Measurements from ENCODE around the gene DNAH12. TPM values are rescaled to one million over a fixed set of nuclear protein-coding genes. Genes with fewer than 3 reads are reported as not detected.

The DNAH12 gene
- total and polyA plus RNA-seq, 2 of the 4 experiments (the other 2 are of a cell fraction): under 0.01 to 0.02 TPM

DNA sequence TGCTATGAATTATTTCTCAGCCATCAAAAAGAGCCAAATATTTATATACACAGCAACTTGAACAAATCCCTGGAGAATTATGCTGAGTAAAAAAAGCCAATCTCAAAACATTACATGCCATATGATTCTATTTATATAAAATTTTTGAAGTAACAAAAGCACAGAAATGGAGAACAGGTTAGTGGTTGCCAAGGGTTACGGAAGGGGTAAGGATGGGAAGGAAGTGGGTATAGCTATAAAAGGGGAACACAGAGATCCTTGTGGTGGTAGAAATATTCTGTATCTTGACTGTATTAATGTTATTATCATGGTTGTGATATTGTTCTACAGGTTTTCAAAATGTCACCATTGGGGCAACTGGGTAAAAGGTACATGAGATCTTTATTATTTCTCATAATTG, 189.4 kb downstream of the DNAH12 start:
- Histone ChIP-seq H4K5ac (ENCODE audit: low read depth, low read length) (no peak overlapping the region), H3K9me1 (ENCODE audit: insufficient read depth, low read length) (no peaks in the 10 kb centered on the region), H3K4ac (ENCODE audit: low read depth, low read length) (no peak overlapping the region), H3K4me1 (ENCODE audit: control insufficient read depth, insufficient read depth, low read length) (no peaks in the 10 kb centered on the region), H4K20me1 (ENCODE audit: insufficient read depth, low read length) (no peaks in the 10 kb centered on the region), H2BK5ac (ENCODE audit: low read depth, low read length, poor library complexity, severe bottlenecking) (no peak overlapping the region), H3K56ac (ENCODE audit: extremely low read depth, insufficient read depth, low read length) (no peak overlapping the region), H3K9me3 (ENCODE audit: control insufficient read depth, insufficient read depth, low read length) (no peaks in the 10 kb centered on the region), H3K4me2 (ENCODE audit: low read depth, low read length) (no peak overlapping the region), H3K27me3 (ENCODE audit: control insufficient read depth, insufficient read depth, low read length) (no peaks in the 10 kb centered on the region), H4K91ac (ENCODE audit: insufficient read depth, low read depth, low read length) (no peak overlapping the region), H4K8ac (ENCODE audit: low read depth in 2 of 2, low read length in 2 of 2) (no peak overlapping the region), H3K27ac (ENCODE audit: insufficient read depth, low read length) (no peak overlapping the region), H3K23ac (ENCODE audit: low read depth, low read length) (no peak overlapping the region), H3K9ac (ENCODE audit: low read depth, low read length) (no peak overlapping the region), H3K18ac (ENCODE audit: low read depth, low read length) (no peak overlapping the region), H3K79me1 (ENCODE audit: low read depth in 1 of 2, low read length in 2 of 2) (no peaks in the 10 kb centered on the region), H2BK15ac (ENCODE audit: low read depth, low read length) (no peak overlapping the region), H2BK20ac (ENCODE audit: low read depth, low read length) (no peak overlapping the region), H2AFZ (replicated peaks; ENCODE audit: low read length, poor library complexity) (no peak overlapping the region), H3K14ac (replicated peaks; ENCODE audit: low read depth, low read length) (no peak overlapping the region), H3K36me3 (ENCODE audit: control insufficient read depth, insufficient read depth, low read length) (no peaks in the 10 kb centered on the region), H2AK9ac (replicated peaks; ENCODE audit: low read depth, low read length, poor library complexity) (no peak overlapping the region), H2BK120ac (ENCODE audit: low read depth, low read length) (no peak overlapping the region), H2AK5ac (ENCODE audit: low read depth, low read length) (no peak overlapping the region), H3K4me3 (ENCODE audit: insufficient read depth, low read depth, low read length) (no peak overlapping the region)
- no TSS peak for BruUV-seq (replicated peaks)
- dilution Hi-C loops (cut with HindIII; ENCODE audit: low sequenced_read_pairs, unreplicated experiment): no loop called here
- TF ChIP-seq, protein P1, sequence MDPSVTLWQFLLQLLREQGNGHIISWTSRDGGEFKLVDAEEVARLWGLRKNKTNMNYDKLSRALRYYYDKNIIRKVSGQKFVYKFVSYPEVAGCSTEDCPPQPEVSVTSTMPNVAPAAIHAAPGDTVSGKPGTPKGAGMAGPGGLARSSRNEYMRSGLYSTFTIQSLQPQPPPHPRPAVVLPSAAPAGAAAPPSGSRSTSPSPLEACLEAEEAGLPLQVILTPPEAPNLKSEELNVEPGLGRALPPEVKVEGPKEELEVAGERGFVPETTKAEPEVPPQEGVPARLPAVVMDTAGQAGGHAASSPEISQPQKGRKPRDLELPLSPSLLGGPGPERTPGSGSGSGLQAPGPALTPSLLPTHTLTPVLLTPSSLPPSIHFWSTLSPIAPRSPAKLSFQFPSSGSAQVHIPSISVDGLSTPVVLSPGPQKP (IDR thresholded peaks at IDR 0.05; ENCODE audit: borderline replicate concordance, low read depth, low read length): no peak
- TF ChIP-seq, protein P2, sequence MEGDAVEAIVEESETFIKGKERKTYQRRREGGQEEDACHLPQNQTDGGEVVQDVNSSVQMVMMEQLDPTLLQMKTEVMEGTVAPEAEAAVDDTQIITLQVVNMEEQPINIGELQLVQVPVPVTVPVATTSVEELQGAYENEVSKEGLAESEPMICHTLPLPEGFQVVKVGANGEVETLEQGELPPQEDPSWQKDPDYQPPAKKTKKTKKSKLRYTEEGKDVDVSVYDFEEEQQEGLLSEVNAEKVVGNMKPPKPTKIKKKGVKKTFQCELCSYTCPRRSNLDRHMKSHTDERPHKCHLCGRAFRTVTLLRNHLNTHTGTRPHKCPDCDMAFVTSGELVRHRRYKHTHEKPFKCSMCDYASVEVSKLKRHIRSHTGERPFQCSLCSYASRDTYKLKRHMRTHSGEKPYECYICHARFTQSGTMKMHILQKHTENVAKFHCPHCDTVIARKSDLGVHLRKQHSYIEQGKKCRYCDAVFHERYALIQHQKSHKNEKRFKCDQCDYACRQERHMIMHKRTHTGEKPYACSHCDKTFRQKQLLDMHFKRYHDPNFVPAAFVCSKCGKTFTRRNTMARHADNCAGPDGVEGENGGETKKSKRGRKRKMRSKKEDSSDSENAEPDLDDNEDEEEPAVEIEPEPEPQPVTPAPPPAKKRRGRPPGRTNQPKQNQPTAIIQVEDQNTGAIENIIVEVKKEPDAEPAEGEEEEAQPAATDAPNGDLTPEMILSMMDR (conservative IDR thresholded peaks at IDR 0.05; ENCODE audit: low read depth, low read length): no peak
- TF ChIP-seq, protein P3, sequence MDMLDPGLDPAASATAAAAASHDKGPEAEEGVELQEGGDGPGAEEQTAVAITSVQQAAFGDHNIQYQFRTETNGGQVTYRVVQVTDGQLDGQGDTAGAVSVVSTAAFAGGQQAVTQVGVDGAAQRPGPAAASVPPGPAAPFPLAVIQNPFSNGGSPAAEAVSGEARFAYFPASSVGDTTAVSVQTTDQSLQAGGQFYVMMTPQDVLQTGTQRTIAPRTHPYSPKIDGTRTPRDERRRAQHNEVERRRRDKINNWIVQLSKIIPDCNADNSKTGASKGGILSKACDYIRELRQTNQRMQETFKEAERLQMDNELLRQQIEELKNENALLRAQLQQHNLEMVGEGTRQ (IDR thresholded peaks at IDR 0.05; ENCODE audit: low read depth, low read length): no peak
- TF ChIP-seq BHLHE40 (IDR thresholded peaks at IDR 0.05; ENCODE audit: low read depth, low read length) (no peak), RCOR1 (IDR thresholded peaks at IDR 0.05; ENCODE audit: insufficient replicate concordance, low read length) (no peak), CEBPB (IDR thresholded peaks at IDR 0.05; ENCODE audit: low read depth, low read length) (no peak)
- ATAC-seq (ENCODE audit: low read depth): no peak
- in situ Hi-C loops (cut with MboI; ENCODE audit: low sequenced_read_pairs): no loop called here
- intact Hi-C loops (cut with micrococcal nuclease): no loop called here
- WGBS, 2 experiments (ENCODE audit: extremely low coverage in 2 of 2, insufficient read length in 1 of 2): no CpG with 5 or more reads among the region's 1 CpG
- CTCF ChIA-PET: no interaction called here
- DNase-seq: no peak
- POLR2A ChIA-PET (ENCODE audit: unreplicated experiment): interaction anchor here (0.6 kb wide), 1 partner anchor 14 kb away, joined by 4 read pairs; no protein-coding TSS in a partner anchor

Measured in IMR-90 (cell line).